Neural progenitor cell (in vitro differentiated cells): ENCODE results near the gene KLF11. TPM values are rescaled to one million over a fixed set of nuclear protein-coding genes. Genes with fewer than 3 reads are reported as not detected.
A peak's percentile ranks its signal among the peaks of the same experiment; 100 is the strongest.

Source experiments
- DNase-seq: peaks from one replicate; pipeline ENCODE4 v3.0.0-alpha.2; 2016; ENCODE audit warnings: low spot score
- H2AFZ ChIP-seq: fragments of 200-600 bp; sonication (generic); replicated peaks from 2 replicates; pipeline ENCODE4 v1.6.1; 2016; ENCODE audit warnings: antibody characterized with exemption
- H3F3A ChIP-seq: fragments of 200-600 bp; sonication (generic); 2 replicates; pipeline ENCODE4 v1.6.1; 2016; ENCODE audit warnings: antibody characterized with exemption, low read depth
- H3K27ac ChIP-seq: fragments of 200-600 bp; sonication (generic); 2 replicates; pipeline ENCODE4 v1.5.1; 2016; ENCODE audit warnings: mild to moderate bottlenecking
- H3K27me3 ChIP-seq: fragments of 200-600 bp; sonication (generic); 2 replicates; pipeline ENCODE4 v1.6.1; 2016; ENCODE audit warnings: mild to moderate bottlenecking, moderate library complexity
- H3K36me3 ChIP-seq: fragments of 200-600 bp; sonication (generic); 2 replicates; pipeline ENCODE4 v1.5.1; 2016
- H3K4me1 ChIP-seq: fragments of 200-600 bp; sonication (generic); 2 replicates; pipeline ENCODE4 v1.6.1; 2016; ENCODE audit warnings: mixed run types
- H3K4me2 ChIP-seq: fragments of 200-600 bp; sonication (generic); 2 replicates; pipeline ENCODE4 v1.6.1; 2016
- H3K4me3 ChIP-seq: fragments of 200-600 bp; sonication (generic); 2 replicates; pipeline ENCODE4 v1.5.1; 2016
- H3K79me2 ChIP-seq: fragments of 200-600 bp; sonication (generic); 2 replicates; pipeline ENCODE4 v1.6.1; 2016; ENCODE audit warnings: low read depth
- H3K9ac ChIP-seq: fragments of 200-600 bp; sonication (generic); 2 replicates; pipeline ENCODE4 v1.6.1; 2016
- H3K9me3 ChIP-seq: fragments of 200-600 bp; sonication (generic); 2 replicates; pipeline ENCODE4 v1.5.1; 2016; ENCODE audit warnings: low read depth
- H4K20me1 ChIP-seq: fragments of 200-600 bp; sonication (generic); 2 replicates; pipeline ENCODE4 v1.6.1; 2016; ENCODE audit warnings: low read depth
- H3K27ac Mint-ChIP-seq: 3 replicates; pipeline ENCODE4 v1.8.0; 2021; ENCODE audit warnings: mixed read lengths
- H3K27me3 Mint-ChIP-seq: 2 replicates; pipeline ENCODE4 v1.8.0; 2022; ENCODE audit warnings: low read depth, mild to moderate bottlenecking, inconsistent platforms, moderate library complexity, mixed read lengths; ENCODE audit not compliant: insufficient read depth
- H3K36me3 Mint-ChIP-seq: 3 replicates; pipeline ENCODE4 v1.8.0; 2021; ENCODE audit warnings: mixed read lengths
- H3K4me1 Mint-ChIP-seq: 3 replicates; pipeline ENCODE4 v1.8.0; 2021; ENCODE audit warnings: mixed read lengths
- H3K4me3 Mint-ChIP-seq: 3 replicates; pipeline ENCODE4 v1.8.0; 2021; ENCODE audit warnings: mild to moderate bottlenecking, moderate library complexity, mixed read lengths
- H3K9me3 Mint-ChIP-seq: 3 replicates; pipeline ENCODE4 v1.8.0; 2020; ENCODE audit warnings: mixed read lengths
- EZH2 ChIP-seq: fragments of 200-600 bp; sonication (generic); IDR thresholded peaks from 2 replicates; pipeline ENCODE4 v1.6.1; 2017; ENCODE audit warnings: antibody characterized with exemption, mild to moderate bottlenecking, moderate library complexity
- EZH2phosphoT487 ChIP-seq: fragments of 200-600 bp; sonication (generic); IDR thresholded peaks from 2 replicates; pipeline ENCODE4 v1.6.1; 2017; ENCODE audit warnings: antibody characterized with exemption
- total RNA-seq: library from RNA; depleted of rRNA; stranded (reverse); fragments of >200 nt; gene quantifications from 2 replicates; pipeline ENCODE4 v1.2.3, GENCODE V29; 2015; ENCODE audit warnings: low replicate concordance
- TF ChIP-seq, protein P1 (sequence below): fragments of 200-600 bp; sonication (generic); IDR thresholded peaks from 2 replicates; pipeline ENCODE4 v1.5.1; 2017; ENCODE audit warnings: antibody characterized with exemption, mild to moderate bottlenecking

Gene KLF11
- total RNA-seq, 1 donor from 2014 or later, result 9.7 TPM

DNA sequence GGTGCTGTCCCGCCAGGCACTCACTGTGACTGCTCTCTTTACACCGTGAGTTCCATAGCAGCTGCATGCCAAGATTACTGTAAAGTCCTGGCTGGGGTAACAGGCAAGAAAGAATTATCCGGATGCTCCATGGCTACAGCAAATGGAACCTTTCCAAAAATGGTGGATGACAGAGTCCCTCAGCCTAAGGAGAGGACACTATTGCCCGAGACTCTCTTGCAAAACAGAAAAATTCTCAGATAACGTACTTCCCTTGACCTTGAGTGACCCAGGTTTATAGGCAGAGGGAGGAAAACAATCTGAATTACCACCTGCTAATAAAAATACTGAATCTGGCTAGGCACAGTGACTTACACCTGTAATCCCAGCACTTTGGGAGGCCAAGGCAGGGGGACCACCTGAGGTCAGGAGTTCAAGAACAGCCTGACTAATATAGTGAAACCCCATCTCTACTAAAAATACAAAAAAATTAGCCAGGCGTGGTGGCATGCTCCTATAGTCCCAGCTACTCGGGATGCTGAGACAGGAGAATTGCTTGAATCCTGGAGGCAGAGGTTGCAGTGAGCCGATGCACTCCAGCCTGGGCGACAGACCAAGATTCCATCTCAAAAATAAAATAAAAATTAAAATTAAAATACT, 32.3 kb downstream of the KLF11 start:
- Histone ChIP-seq H3K4me2 (no peak overlapping the region), H3K4me3 (no peak overlapping the region), H3K27ac (no peak overlapping the region), H2AFZ (no peak overlapping the region), H3K9ac (no peak overlapping the region), H3K4me1 (peaks cover 9% of the 10 kb centered on the region), H3K79me2 (no peaks in the 10 kb centered on the region), H3K27me3 (peaks cover 76% of the 10 kb centered on the region), H4K20me1 (no peaks in the 10 kb centered on the region), H3K9me3 (no peaks in the 10 kb centered on the region), H3K36me3 (no peaks in the 10 kb centered on the region), H3F3A (peaks cover 17% of the 10 kb centered on the region)
- Mint-ChIP-seq H3K4me1 (peaks cover 22% of the 10 kb centered on the region), H3K27ac (no peak overlapping the region), H3K36me3 (no peaks in the 10 kb centered on the region), H3K4me3 (no peak overlapping the region), H3K9me3 (no peaks in the 10 kb centered on the region), H3K27me3 (peaks cover 51% of the 10 kb centered on the region)
- TF ChIP-seq EZH2phosphoT487 (no peak), EZH2 (no peak)
- TF ChIP-seq, protein P1, sequence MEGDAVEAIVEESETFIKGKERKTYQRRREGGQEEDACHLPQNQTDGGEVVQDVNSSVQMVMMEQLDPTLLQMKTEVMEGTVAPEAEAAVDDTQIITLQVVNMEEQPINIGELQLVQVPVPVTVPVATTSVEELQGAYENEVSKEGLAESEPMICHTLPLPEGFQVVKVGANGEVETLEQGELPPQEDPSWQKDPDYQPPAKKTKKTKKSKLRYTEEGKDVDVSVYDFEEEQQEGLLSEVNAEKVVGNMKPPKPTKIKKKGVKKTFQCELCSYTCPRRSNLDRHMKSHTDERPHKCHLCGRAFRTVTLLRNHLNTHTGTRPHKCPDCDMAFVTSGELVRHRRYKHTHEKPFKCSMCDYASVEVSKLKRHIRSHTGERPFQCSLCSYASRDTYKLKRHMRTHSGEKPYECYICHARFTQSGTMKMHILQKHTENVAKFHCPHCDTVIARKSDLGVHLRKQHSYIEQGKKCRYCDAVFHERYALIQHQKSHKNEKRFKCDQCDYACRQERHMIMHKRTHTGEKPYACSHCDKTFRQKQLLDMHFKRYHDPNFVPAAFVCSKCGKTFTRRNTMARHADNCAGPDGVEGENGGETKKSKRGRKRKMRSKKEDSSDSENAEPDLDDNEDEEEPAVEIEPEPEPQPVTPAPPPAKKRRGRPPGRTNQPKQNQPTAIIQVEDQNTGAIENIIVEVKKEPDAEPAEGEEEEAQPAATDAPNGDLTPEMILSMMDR, result no peak
- DNase-seq, result no peak

DNA sequence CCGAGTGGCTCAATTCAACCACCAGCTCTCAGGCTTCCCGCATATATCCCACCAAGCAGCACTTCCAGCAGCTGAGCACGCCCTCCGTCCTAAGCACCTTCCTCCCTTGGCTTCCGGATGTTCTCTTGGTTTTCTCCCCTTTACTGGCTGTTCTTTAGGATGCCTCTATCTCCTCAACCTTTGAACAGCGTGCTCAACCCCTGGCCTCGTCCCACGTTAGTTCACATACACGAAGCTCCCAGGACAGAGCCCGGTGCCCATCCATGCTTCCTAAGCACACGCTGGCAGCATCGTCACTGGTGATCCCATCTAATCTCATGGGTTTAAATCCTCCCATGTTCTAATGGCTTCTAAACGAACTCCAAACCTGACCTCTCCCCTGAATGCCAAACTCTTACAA, 33.2 kb downstream of the KLF11 start:
- no peaks in the 10 kb centered on the region for H3K79me2 ChIP-seq
- TF ChIP-seq EZH2 (no peak), EZH2phosphoT487 (no peak)
- TF ChIP-seq, protein P1, result no peak
- Mint-ChIP-seq H3K4me1 (peaks cover 28% of the 10 kb centered on the region), H3K27me3 (peaks cover 59% of the 10 kb centered on the region), H3K9me3 (no peaks in the 10 kb centered on the region), H3K27ac (no peak overlapping the region), H3K36me3 (no peaks in the 10 kb centered on the region), H3K4me3 (no peak overlapping the region)
- no peaks in the 10 kb centered on the region for H3K36me3 ChIP-seq
- no peak overlapping the region for H2AFZ ChIP-seq
- H4K20me1 ChIP-seq, result peaks cover 5% of the 10 kb centered on the region
- peaks cover 85% of the 10 kb centered on the region for H3K27me3 ChIP-seq
- H3F3A ChIP-seq, result peaks cover 22% of the 10 kb centered on the region
- no peaks in the 10 kb centered on the region for H3K9me3 ChIP-seq
- H3K27ac ChIP-seq, result no peak overlapping the region
- no peak for DNase-seq
- peaks cover 10% of the 10 kb centered on the region for H3K4me1 ChIP-seq
- no peak overlapping the region for H3K9ac ChIP-seq
- H3K4me2 ChIP-seq, result no peak overlapping the region
- H3K4me3 ChIP-seq, result no peak overlapping the region

DNA sequence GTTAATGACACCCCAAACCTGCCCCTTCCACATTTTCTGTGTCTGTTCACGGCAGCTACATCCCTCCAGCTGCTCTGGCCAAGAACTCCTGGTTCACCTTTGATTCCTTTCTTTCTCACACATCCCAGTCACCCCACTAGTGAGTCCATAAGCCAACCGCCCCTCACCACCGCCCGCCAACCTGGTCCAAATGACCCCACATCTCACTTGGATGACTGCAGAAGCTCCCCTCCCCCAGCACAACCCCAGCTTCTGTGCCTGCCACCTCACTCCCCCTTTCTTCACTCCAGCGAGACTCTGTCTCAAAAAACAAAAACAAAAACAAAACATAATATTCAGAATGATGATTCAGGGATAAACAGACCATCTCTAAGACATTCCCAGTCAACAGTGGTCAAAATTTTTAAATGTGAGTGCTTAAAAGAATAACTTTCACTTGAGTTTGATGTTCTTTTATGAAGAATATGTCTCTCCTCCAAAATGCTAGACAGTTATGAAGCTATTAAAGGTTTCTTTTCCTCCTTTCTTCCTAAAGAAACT, 33.7 kb downstream of the KLF11 start:
- Mint-ChIP-seq H3K27ac (no peak overlapping the region), H3K4me3 (peak overlapping the region; percentile 6), H3K36me3 (no peaks in the 10 kb centered on the region), H3K27me3 (peaks cover 65% of the 10 kb centered on the region), H3K9me3 (no peaks in the 10 kb centered on the region), H3K4me1 (peaks cover 28% of the 10 kb centered on the region)
- no peak for DNase-seq
- Histone ChIP-seq H3K9me3 (no peaks in the 10 kb centered on the region), H3F3A (peaks cover 22% of the 10 kb centered on the region), H3K36me3 (no peaks in the 10 kb centered on the region), H3K4me3 (no peak overlapping the region), H2AFZ (no peak overlapping the region), H3K27me3 (peaks cover 90% of the 10 kb centered on the region), H3K27ac (no peak overlapping the region), H3K4me1 (peaks cover 10% of the 10 kb centered on the region), H3K9ac (no peak overlapping the region), H3K4me2 (no peak overlapping the region), H3K79me2 (no peaks in the 10 kb centered on the region), H4K20me1 (peaks cover 5% of the 10 kb centered on the region)
- TF ChIP-seq EZH2phosphoT487 (no peak), EZH2 (no peak)
- TF ChIP-seq, protein P1, result no peak
